AG09319 (cell line): ENCODE results near the gene IL36B.

ENCODE experiments used
- DNase-seq: peaks from one replicate; pipeline ENCODE4 v3.0.0-alpha.2; 2010; ENCODE audit warnings: low read depth; ENCODE audit errors: extremely low read depth
- CTCF ChIP-seq: IDR thresholded peaks from 2 replicates; pipeline ENCODE4 v1.5.1; 2011; ENCODE audit warnings: low read depth, mild to moderate bottlenecking, inconsistent platforms, low read length, moderate library complexity

IL36B gene

GRCh38 chr2:113075030-113075429 lies 22.4 kb upstream of the IL36B start:
- DNase-seq, result no peak
- TF ChIP-seq CTCF, result no peak

GRCh38 chr2:113073325-113073834 lies 20.7 kb upstream of the IL36B start:
- no peak for TF ChIP-seq CTCF

DNA sequence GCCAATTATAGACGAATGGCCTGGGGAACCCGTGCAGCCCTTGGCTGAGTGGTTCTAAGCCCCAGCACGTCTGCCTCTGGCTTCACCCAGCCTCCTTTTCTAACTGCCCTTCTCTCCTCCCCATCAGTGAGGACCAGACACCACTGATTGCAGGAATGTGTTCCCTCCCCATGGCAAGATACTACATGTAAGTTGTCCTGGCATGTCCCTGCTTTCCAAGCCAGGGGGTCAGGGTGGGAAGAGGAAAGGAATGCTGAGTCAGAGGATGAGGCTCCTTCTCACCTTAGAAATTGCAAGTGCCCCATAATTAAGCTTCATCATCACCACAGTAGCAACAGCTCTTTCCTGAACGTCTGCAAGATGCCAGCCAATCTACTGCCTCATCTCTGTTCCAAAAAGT lies 19.9 kb upstream of the IL36B start:
- no peak for TF ChIP-seq CTCF

More at GRCh38 chr2:113073325-113073834, 20.7 kb upstream of the IL36B start:
- DNase-seq, result no peak

GRCh38 chr2:113070606-113070975 lies 17.9 kb upstream of the IL36B start:
- no peak for TF ChIP-seq CTCF
- no peak for DNase-seq

More for the DNA sequence above, 19.9 kb upstream of the IL36B start:
- no peak for DNase-seq

DNA sequence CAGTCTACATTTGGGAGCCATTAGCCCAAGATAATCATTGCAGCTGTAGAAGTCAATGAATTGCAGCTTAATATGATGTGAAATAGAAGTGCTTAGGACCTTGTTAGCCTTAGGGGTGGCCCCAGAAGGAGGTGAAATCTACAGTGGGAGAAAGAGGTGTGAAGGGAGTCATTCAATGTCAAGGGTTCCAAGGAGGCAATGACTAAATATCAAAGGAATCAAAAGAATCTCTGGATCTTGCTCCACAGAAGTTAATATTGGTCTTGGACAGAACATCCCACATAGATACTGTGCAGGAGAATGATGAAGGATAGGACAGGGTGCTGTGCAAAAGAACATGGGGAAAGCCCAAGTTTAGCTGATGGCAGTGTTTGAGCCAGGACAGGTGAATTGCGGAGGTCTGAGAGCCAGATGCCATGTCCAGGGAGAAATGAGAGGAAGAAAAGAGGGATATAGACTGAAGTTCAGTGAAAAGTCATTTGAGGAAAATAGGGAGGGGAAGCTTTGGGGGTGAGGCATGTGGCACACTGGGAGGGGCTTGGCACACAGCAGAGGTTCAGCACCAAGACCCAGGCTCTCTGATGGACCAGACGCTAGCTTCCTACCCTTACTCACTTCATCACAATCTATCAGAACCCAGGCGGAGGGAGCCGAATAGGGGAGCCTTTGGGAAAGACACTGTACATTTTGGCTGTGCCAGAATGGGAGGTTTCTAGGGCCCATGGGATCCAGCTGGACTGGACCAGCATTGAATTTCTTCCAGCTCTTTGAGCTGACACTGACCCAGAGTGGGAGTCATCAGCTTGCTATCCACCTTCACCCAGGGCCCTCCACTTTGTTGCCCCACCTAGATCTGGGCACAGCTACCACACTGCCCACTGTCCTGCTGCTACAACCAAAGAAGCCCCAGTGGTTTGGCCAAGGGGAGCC lies 17.3 kb upstream of the IL36B start:
- no peak for TF ChIP-seq CTCF
- DNase-seq, result no peak

DNA sequence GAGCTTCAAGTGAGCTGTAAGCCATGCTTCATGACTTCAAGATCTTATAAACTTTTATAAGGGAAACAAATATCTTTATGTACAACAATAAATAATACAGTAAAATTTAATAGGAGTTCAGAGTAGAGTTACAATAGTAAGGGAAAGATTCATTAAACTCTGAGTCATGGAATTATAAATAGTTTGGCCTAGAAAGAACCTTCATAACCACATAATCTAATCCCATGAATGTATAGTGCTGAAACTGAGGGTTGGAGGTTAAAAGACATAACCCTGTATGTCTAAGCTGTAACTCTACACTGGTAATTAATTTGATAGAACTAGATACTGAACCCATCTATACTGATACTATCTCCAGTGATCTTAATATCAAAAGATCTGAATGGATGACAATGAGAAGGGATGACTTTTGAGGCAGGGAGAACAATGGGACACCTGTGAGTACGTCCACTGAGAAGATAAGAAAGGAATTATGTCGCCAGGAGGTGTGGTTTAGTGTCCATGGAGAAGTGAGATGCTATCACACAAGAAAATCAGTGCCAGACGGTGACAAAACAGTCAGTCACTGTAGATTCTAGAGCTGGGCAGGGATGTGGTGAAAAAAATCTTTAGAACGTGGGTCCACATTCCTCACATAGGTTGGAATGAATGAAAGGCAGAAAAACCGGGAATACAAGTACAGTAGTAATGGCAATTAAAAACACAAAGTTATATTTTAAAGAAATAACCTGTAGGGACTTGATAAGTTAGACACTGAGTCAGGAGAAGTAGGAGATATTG lies 16.2 kb upstream of the IL36B start:
- no peak for DNase-seq

More for the DNA sequence above, 16.2 kb upstream of the IL36B start:
- TF ChIP-seq CTCF, result no peak
